Measurements from ENCODE around the gene HNMT. TPM values are rescaled to one million over a fixed set of nuclear protein-coding genes. Genes with fewer than 3 reads are reported as not detected.

Gene HNMT
- polyA plus RNA-seq, 1 donor from 2014 or later: not detected

- H3K9me2 ChIP-seq (ENCODE audit: insufficient read depth, low read length): no peaks in the 10 kb centered on the region
- H3K36me3 ChIP-seq (ENCODE audit: insufficient read depth, low read length): no peaks in the 10 kb centered on the region
- H3K27ac ChIP-seq (ENCODE audit: low read length): no peak overlapping the region
- H3K27me3 ChIP-seq (ENCODE audit: insufficient read depth, low read depth, low read length): no peaks in the 10 kb centered on the region
- H3F3A ChIP-seq (ENCODE audit: insufficient read depth, low read length, poor library complexity, severe bottlenecking): no peaks in the 10 kb centered on the region
- H3K4me2 ChIP-seq (ENCODE audit: low read length): no peak overlapping the region
- no peaks in the 10 kb centered on the region for H4K20me1 ChIP-seq (ENCODE audit: insufficient read depth)
- H3K4me3 ChIP-seq (ENCODE audit: low read length): no peak overlapping the region
- no peak overlapping the region for H2AFZ ChIP-seq (ENCODE audit: low read depth, low read length)
- H3K9me3 ChIP-seq (ENCODE audit: low read length): no peaks in the 10 kb centered on the region
- H3K9ac ChIP-seq (ENCODE audit: low read length): no peak overlapping the region
- TF ChIP-seq MXI1 (conservative IDR thresholded peaks at IDR 0.05; ENCODE audit: poor library complexity, severe bottlenecking): no peak
- H3K79me2 ChIP-seq (replicated peaks; ENCODE audit: insufficient read depth, low read length): no peaks in the 10 kb centered on the region
Observed at GRCh38 chr2:137967042-137967441, 2.8 kb downstream of the HNMT start.

- no peak overlapping the region for H3K4me2 ChIP-seq (ENCODE audit: low read length)
- H3K9ac ChIP-seq (ENCODE audit: low read length): no peak overlapping the region
- H3K79me2 ChIP-seq (replicated peaks; ENCODE audit: insufficient read depth, low read length): no peaks in the 10 kb centered on the region
- no peaks in the 10 kb centered on the region for H3K36me3 ChIP-seq (ENCODE audit: insufficient read depth, low read length)
- no peaks in the 10 kb centered on the region for H3K9me2 ChIP-seq (ENCODE audit: insufficient read depth, low read length)
- no peak overlapping the region for H2AFZ ChIP-seq (ENCODE audit: low read depth, low read length)
- no peak overlapping the region for H3K4me3 ChIP-seq (ENCODE audit: low read length)
- no peaks in the 10 kb centered on the region for H3K9me3 ChIP-seq (ENCODE audit: low read length)
- H3F3A ChIP-seq (ENCODE audit: insufficient read depth, low read length, poor library complexity, severe bottlenecking): no peaks in the 10 kb centered on the region
- no peak overlapping the region for H3K27ac ChIP-seq (ENCODE audit: low read length)
- H4K20me1 ChIP-seq (ENCODE audit: insufficient read depth): no peaks in the 10 kb centered on the region
- no peaks in the 10 kb centered on the region for H3K27me3 ChIP-seq (ENCODE audit: insufficient read depth, low read depth, low read length)
- TF ChIP-seq REST (IDR thresholded peaks at IDR 0.05; ENCODE audit: borderline replicate concordance) (no peak), CTCF (IDR thresholded peaks at IDR 0.05; ENCODE audit: poor library complexity, severe bottlenecking) (no peak), POLR2AphosphoS5 (IDR thresholded peaks at IDR 0.05) (no peak), EZH2 (IDR thresholded peaks at IDR 0.05; ENCODE audit: borderline replicate concordance, insufficient read depth, low read length, poor library complexity, severe bottlenecking) (no peak), EP300 (conservative IDR thresholded peaks at IDR 0.05; ENCODE audit: poor library complexity, severe bottlenecking) (no peak), TAF1 (IDR thresholded peaks at IDR 0.05; ENCODE audit: low read depth) (no peak), RAD21 (conservative IDR thresholded peaks at IDR 0.05) (no peak), SMC3 (conservative IDR thresholded peaks at IDR 0.05; ENCODE audit: poor library complexity) (no peak), MXI1 (conservative IDR thresholded peaks at IDR 0.05; ENCODE audit: poor library complexity, severe bottlenecking) (no peak)
Observed at GRCh38 chr2:137968477-137969417, 4.5 kb downstream of the HNMT start.
